H1 (cell line): ENCODE measurements around the gene GHRH.

Source experiments
- CTCF ChIP-seq, 3 experiments: IDR thresholded peaks; 1 replicate in 2 of 3; 2 replicates in 1 of 3; pipeline versions ENCODE4 v1.5.1 to v1.6.1; 2011; ENCODE audit warnings: low read length in 3 of 3, mild to moderate bottlenecking in 3 of 3, inconsistent platforms in 2 of 3, low read depth in 1 of 3, moderate library complexity in 1 of 3; ENCODE audit not compliant: insufficient read depth in 1 of 3; ENCODE audit errors: control extremely low read depth in 1 of 3
- SUZ12 ChIP-seq: fragments of 200-600 bp; sonication (generic); IDR thresholded peaks from 2 replicates; pipeline ENCODE4 v1.6.1; 2012; ENCODE audit warnings: mild to moderate bottlenecking, inconsistent platforms, low read length, moderate library complexity, mixed read lengths
- TAF1 ChIP-seq: IDR thresholded peaks from 2 replicates; pipeline ENCODE4 v1.6.1; 2011; ENCODE audit warnings: mild to moderate bottlenecking, low read depth, low read length

GRCh38 chr20:37309936-37310590, 48.4 kb upstream of the GHRH start:
- TF ChIP-seq CTCF (IDR thresholded peaks at IDR 0.05; ENCODE audit: control extremely low read depth in 1 of 3, insufficient read depth in 1 of 3, low read depth in 1 of 3, low read length in 3 of 3) (no peak), SUZ12 (no peak), TAF1 (no peak)
